HS-5 (cell line): ENCODE measurements around the gene SLC8A1.

Experiments
- DNase-seq: peaks from one replicate; pipeline ENCODE4 v3.0.0-alpha.2; 2012; ENCODE audit warnings: low read depth

Gene SLC8A1

GRCh38 chr2:40310303-40310702 lies 141.6 kb downstream of the SLC8A1 start:
- DNase-seq = no peak

- DNase-seq = no peak
Observed at GRCh38 chr2:40304340-40304739, 147.6 kb downstream of the SLC8A1 start.

- no peak for DNase-seq
Observed at GRCh38 chr2:40303746-40304145, 148.1 kb downstream of the SLC8A1 start.

GRCh38 chr2:40302751-40303325 lies 149.1 kb downstream of the SLC8A1 start:
- DNase-seq = no peak

GRCh38 chr2:40300391-40300790 lies 151.5 kb downstream of the SLC8A1 start:
- no peak for DNase-seq

GRCh38 chr2:40299781-40300180 lies 152.1 kb downstream of the SLC8A1 start:
- DNase-seq = no peak

GRCh38 chr2:40299173-40299572 lies 152.7 kb downstream of the SLC8A1 start:
- DNase-seq = no peak

- no peak for DNase-seq
Observed at GRCh38 chr2:40298026-40298425, 153.9 kb downstream of the SLC8A1 start.

GRCh38 chr2:40292291-40292690 lies 159.6 kb downstream of the SLC8A1 start:
- DNase-seq = no peak

- DNase-seq = no peak
Observed at GRCh38 chr2:40289771-40290404, 162.0 kb downstream of the SLC8A1 start.

- no peak for DNase-seq
Observed at GRCh38 chr2:40287773-40288172, 164.1 kb downstream of the SLC8A1 start.

GRCh38 chr2:40287195-40287594 lies 164.7 kb downstream of the SLC8A1 start:
- no peak for DNase-seq

GRCh38 chr2:40286721-40287120 lies 165.2 kb downstream of the SLC8A1 start:
- no peak for DNase-seq

GRCh38 chr2:40285391-40285790 lies 166.5 kb downstream of the SLC8A1 start:
- no peak for DNase-seq

GRCh38 chr2:40284797-40285196 lies 167.1 kb downstream of the SLC8A1 start:
- no peak for DNase-seq

GRCh38 chr2:40283111-40283909 lies 168.6 kb downstream of the SLC8A1 start:
- DNase-seq = no peak

GRCh38 chr2:40282428-40282827 lies 169.5 kb downstream of the SLC8A1 start:
- DNase-seq = peak; percentile 42

GRCh38 chr2:40281021-40281940 lies 170.6 kb downstream of the SLC8A1 start:
- DNase-seq = peak; percentile 26

- no peak for DNase-seq
Observed at GRCh38 chr2:40279482-40279881, 172.4 kb downstream of the SLC8A1 start.

GRCh38 chr2:40279001-40279400 lies 172.9 kb downstream of the SLC8A1 start:
- DNase-seq = no peak

GRCh38 chr2:40276076-40276475 lies 175.8 kb downstream of the SLC8A1 start:
- DNase-seq = no peak

- DNase-seq = no peak
Observed at GRCh38 chr2:40274270-40274669, 177.6 kb downstream of the SLC8A1 start.
